Measurements from ENCODE around the gene SS18L1. TPM values are rescaled to one million over a fixed set of nuclear protein-coding genes. Genes with fewer than 3 reads are reported as not detected.

Gene SS18L1
- polyA plus RNA-seq, 1 of the 3 experiments (the other 2 are of a cell fraction), result 10.7 TPM

GRCh38 chr20:62222266-62222850 is 78.8 kb downstream of the SS18L1 start:
- no peaks in the 10 kb centered on the region for H3K9me2 ChIP-seq
- H3K27ac ChIP-seq (ENCODE audit: low read depth in 2 of 2, low read length in 1 of 2), result no peak overlapping the region
- ChIA-PET POLR2A (no interaction called here), CTCF (no interaction called here)
- H3K4me2 ChIP-seq, result no peak overlapping the region
- peaks cover 0 to 18% of the 10 kb centered on the region in 2 experiments; a peak in 1 of 4 replicates for H3K4me1 ChIP-seq (ENCODE audit: control insufficient read depth in 1 of 2, insufficient read depth in 2 of 2, low read depth in 1 of 2, low read length in 1 of 2)
- H3F3A ChIP-seq (replicated peaks; ENCODE audit: insufficient read depth), result no peaks in the 10 kb centered on the region
- H3K79me2 ChIP-seq (ENCODE audit: insufficient read depth), result no peaks in the 10 kb centered on the region
- H3K4me3 ChIP-seq (ENCODE audit: low read depth in 2 of 2, low read length in 1 of 2), result no peak overlapping the region
- H3K27me3 ChIP-seq (ENCODE audit: insufficient read depth), result peaks cover 47% of the 10 kb centered on the region
- 0 out of 2 replicates have a peak, but pooled peaks cover 8% of the 10 kb centered on the region for H4K20me1 ChIP-seq (ENCODE audit: insufficient read depth)
- WGBS (ENCODE audit: low lambda C conversion rate), result 72% methylated on average over 17 of the region's 18 CpGs
- no peak for DNase-seq
- no peaks in the 10 kb centered on the region for H3K36me3 ChIP-seq (replicated peaks in 1 of 2; ENCODE audit: control insufficient read depth in 1 of 2, insufficient read depth in 2 of 2, low read length in 1 of 2)
- TF ChIP-seq NRF1 (IDR thresholded peaks at IDR 0.05; ENCODE audit: low read depth, low read length), result no peak
- TF ChIP-seq EZH2phosphoT487 (IDR thresholded peaks at IDR 0.05; ENCODE audit: borderline replicate concordance, low read depth), result no peak
- TF ChIP-seq TCF12 (IDR thresholded peaks at IDR 0.05), result no peak
- TF ChIP-seq FOXM1 (IDR thresholded peaks at IDR 0.05; ENCODE audit: low read depth), result no peak
- TF ChIP-seq POLR2AphosphoS5 (IDR thresholded peaks at IDR 0.05; ENCODE audit: low read depth, low read length), result no peak
- TF ChIP-seq RAD21 (IDR thresholded peaks at IDR 0.05; ENCODE audit: low read length), result no peak
- no peak for TF ChIP-seq MAX (IDR thresholded peaks at IDR 0.05; ENCODE audit: low read depth)
- no peak for TF ChIP-seq USF2 (IDR thresholded peaks at IDR 0.05; ENCODE audit: borderline replicate concordance, low read depth, low read length)
- no peak for TF ChIP-seq SIN3A (IDR thresholded peaks at IDR 0.05; ENCODE audit: borderline replicate concordance, low read depth, low read length)
- no peak for TF ChIP-seq GABPA (IDR thresholded peaks at IDR 0.05; ENCODE audit: low read depth)
- TF ChIP-seq USF1 (IDR thresholded peaks at IDR 0.05; ENCODE audit: borderline replicate concordance, low read depth), result no peak
- TF ChIP-seq ELF1 (IDR thresholded peaks at IDR 0.05), result no peak
- TF ChIP-seq CTCF (IDR thresholded peaks at IDR 0.05), result no peak
- TF ChIP-seq EP300 (IDR thresholded peaks at IDR 0.05; ENCODE audit: borderline replicate concordance in 1 of 2, low read depth in 1 of 2, low read length in 1 of 2), result no peak
- TF ChIP-seq IRF3 (IDR thresholded peaks at IDR 0.05; ENCODE audit: low read depth, low read length), result no peak
- TF ChIP-seq MXI1 (IDR thresholded peaks at IDR 0.05; ENCODE audit: low read depth, low read length), result no peak
- TF ChIP-seq RXRA (IDR thresholded peaks at IDR 0.05; ENCODE audit: borderline replicate concordance, low read depth), result no peak
- no peak for TF ChIP-seq GATA2 (CRISPR knock-in tag; IDR thresholded peaks at IDR 0.05)
- TF ChIP-seq PBX3 (IDR thresholded peaks at IDR 0.05), result no peak
- no peak for TF ChIP-seq NFIC (IDR thresholded peaks at IDR 0.05; ENCODE audit: borderline replicate concordance)
- no peaks in the 10 kb centered on the region for H3K9me3 ChIP-seq
- H3K9ac ChIP-seq, result no peak overlapping the region
- H2AFZ ChIP-seq (ENCODE audit: low read depth), result no peak overlapping the region

All from SK-N-SH (cell line).